HG03280 (cell line): Measurements from ENCODE around the gene UTP11.

Experiments used
- ATAC-seq: cut with Tn5 transposase; IDR thresholded peaks from one replicate; pipeline ENCODE4 v1.9.1; 2021; ENCODE audit warnings: mild to moderate bottlenecking, moderate library complexity; ENCODE audit not compliant: unreplicated experiment

UTP11 gene

GRCh38 chr1:38068220-38068979 lies 55.9 kb downstream of the UTP11 start:
- no peak for ATAC-seq

- ATAC-seq = no peak
Measured at GRCh38 chr1:38068980-38069340, 56.4 kb downstream of the UTP11 start.

GRCh38 chr1:38071312-38072256 lies 59.0 kb downstream of the UTP11 start:
- no peak for ATAC-seq

- ATAC-seq = no peak
Measured at GRCh38 chr1:38072858-38073257, 60.3 kb downstream of the UTP11 start.

GRCh38 chr1:38073534-38074301 lies 61.2 kb downstream of the UTP11 start:
- ATAC-seq = no peak

- no peak for ATAC-seq
Measured at GRCh38 chr1:38074302-38074677, 61.8 kb downstream of the UTP11 start.
